K562 (cell line): Measurements from ENCODE around the gene MLH1. TPM values are rescaled to one million over a fixed set of nuclear protein-coding genes. Genes with fewer than 3 reads are reported as not detected.

Source experiments
- BCLAF1 ChIP-seq, 2 experiments: fragments of 450-650 bp in 1 of 2; IDR thresholded peaks; 2 replicates each; pipeline ENCODE4 v1.6.1; 2011 to 2017; ENCODE audit warnings: low read depth in 2 of 2, antibody characterized with exemption in 1 of 2, borderline replicate concordance in 1 of 2, low read length in 1 of 2, mild to moderate bottlenecking in 1 of 2, mixed read lengths in 1 of 2; ENCODE audit not compliant: control insufficient read depth in 1 of 2
- BCOR ChIP-seq: fragments of 450-650 bp; IDR thresholded peaks from 2 replicates; pipeline ENCODE4 v1.6.1; 2016
- CTCF ChIP-seq, 3 experiments: IDR thresholded peaks in 2 of 3; conservative IDR thresholded peaks in 1 of 3; 2 replicates each; pipeline ENCODE4 v1.5.1; 2011 to 2012; ENCODE audit warnings: low read length in 3 of 3, mild to moderate bottlenecking in 3 of 3, control low read depth in 2 of 3, improper control_type of control experiment in 1 of 3, inconsistent platforms in 1 of 3, low read depth in 1 of 3, mixed read lengths in 1 of 3, moderate library complexity in 1 of 3; ENCODE audit not compliant: insufficient read depth in 2 of 3
- ERF ChIP-seq: fragments of 450-650 bp; formaldehyde crosslinking; IDR thresholded peaks from 2 replicates; pipeline ENCODE4 v1.4.0; 2020; ENCODE audit warnings: mild to moderate bottlenecking, mixed read lengths
- HLTF ChIP-seq: fragments of 450-650 bp; IDR thresholded peaks from 2 replicates; pipeline ENCODE4 v1.6.1; 2016
- KDM2B ChIP-seq: fragments of 250-450 bp; sonication (Bioruptor Pico); IDR thresholded peaks from 2 replicates; pipeline ENCODE4 v1.8.0; 2021; ENCODE audit warnings: mild to moderate bottlenecking, moderate library complexity
- MYC ChIP-seq, 2 experiments: fragments of 250-450 bp in 1 of 2; sonication (Bioruptor Pico) in 1 of 2; IDR thresholded peaks; 2 replicates each; pipeline versions ENCODE4 v1.5.1 to v1.6.1; 2012 to 2021; ENCODE audit warnings: low read depth in 2 of 2, borderline replicate concordance in 1 of 2, improper control_type of control experiment in 1 of 2, low read length in 1 of 2, mild to moderate bottlenecking in 1 of 2, moderate library complexity in 1 of 2
- NR1H2 ChIP-seq: sonication (generic); formaldehyde crosslinking; IDR thresholded peaks from 2 replicates; pipeline ENCODE4 v1.4.0; 2020; ENCODE audit warnings: mild to moderate bottlenecking, missing genetic modification reagents
- NR4A1 ChIP-seq, 2 experiments: fragments of 250-450 bp in 1 of 2; fragments of 450-650 bp in 1 of 2; sonication (Bioruptor Pico) in 1 of 2; IDR thresholded peaks; 2 replicates each; pipeline versions ENCODE4 v1.4.0 to v1.6.1; 2016 to 2020; ENCODE audit warnings: mild to moderate bottlenecking in 2 of 2, missing compliant biosample characterization in 1 of 2, missing genetic modification characterization in 1 of 2, moderate library complexity in 1 of 2
- PCBP1 ChIP-seq: fragments of 200-400 bp; formaldehyde crosslinking; IDR thresholded peaks from 2 replicates; pipeline ENCODE4 v1.6.1; 2018; ENCODE audit warnings: mild to moderate bottlenecking, low read depth, low read length; ENCODE audit not compliant: poor library complexity, severe bottlenecking
- PHF20 ChIP-seq: fragments of 450-650 bp; IDR thresholded peaks from 2 replicates; pipeline ENCODE4 v1.6.1; 2018; ENCODE audit not compliant: partially characterized antibody
- TAL1 ChIP-seq: fragments of 450-650 bp; IDR thresholded peaks from 2 replicates; pipeline ENCODE4 v1.6.1; 2016; ENCODE audit warnings: mild to moderate bottlenecking
- VEZF1 ChIP-seq: fragments of 200-800 bp; sonication (Bioruptor generic); IDR thresholded peaks from 2 replicates; pipeline ENCODE4 v1.6.1; 2017; ENCODE audit warnings: missing genetic modification characterization, missing compliant biosample characterization
- ZBTB2 ChIP-seq: fragments of 450-650 bp; IDR thresholded peaks from 2 replicates; pipeline ENCODE4 v1.6.1; 2016; ENCODE audit warnings: antibody characterized with exemption
- ZNF146 ChIP-seq: IDR thresholded peaks from one replicate; pipeline ENCODE4 v1.6.1; 2018; ENCODE audit warnings: missing compliant biosample characterization; ENCODE audit not compliant: unreplicated experiment
- ZNF174 ChIP-seq: fragments of 250-450 bp; sonication (Bioruptor Pico); IDR thresholded peaks from 2 replicates; pipeline ENCODE4 v1.4.0; 2020; ENCODE audit warnings: mild to moderate bottlenecking
- ZNF511 ChIP-seq: sonication (generic); formaldehyde crosslinking; IDR thresholded peaks from 2 replicates; pipeline ENCODE4 v1.8.0; 2022; ENCODE audit warnings: mild to moderate bottlenecking, missing genetic modification reagents
- ZNF76 ChIP-seq: fragments of 250-450 bp; sonication (Bioruptor Pico); IDR thresholded peaks from 2 replicates; pipeline ENCODE4 v1.4.0; 2020; ENCODE audit warnings: mild to moderate bottlenecking, moderate library complexity, borderline replicate concordance
- polyA plus RNA-seq, 8 experiments: library from polyadenylated mRNA; depleted of rRNA in 4 of 8; stranded (reverse) in 5 of 8; unstranded in 3 of 8; fragments of >200 nt; fragmentation: Nextera tagmentation in 2 of 8; fragmentation: Illumina TruSeq in 1 of 8; extraction: Ambion mirVana in 2 of 8; extraction: Trizol in 1 of 8; gene quantifications; 2 replicates each; pipeline versions ENCODE4 v1.2.1 to v1.2.3, GENCODE V29; 2011 to 2014; ENCODE audit warnings: inconsistent platforms in 1 of 8, missing spikeins in 1 of 8
- total RNA-seq, 7 experiments: library from RNA; depleted of rRNA in 6 of 7; stranded (reverse); fragments of >200 nt in 6 of 7; fragmentation: Illumina TruSeq in 2 of 7; extraction: Trizol in 2 of 7; gene quantifications; 2 replicates each; pipeline versions ENCODE4 v1.2.1 to v1.2.3, GENCODE V29; 2011 to 2021; ENCODE audit warnings: low replicate concordance in 1 of 7

MLH1 gene
- total and polyA plus RNA-seq, 9 of the 15 experiments (the other 6 are each of a cell fraction or from before 2014, with no cell fraction given): 76.4 to 155 (median 117) TPM

- TF ChIP-seq MYC (IDR thresholded peaks at IDR 0.05; ENCODE audit: low read depth, low read length) (no peak), MYC (CRISPR knock-in tag; IDR thresholded peaks at IDR 0.05; ENCODE audit: borderline replicate concordance, low read depth) (no peak), NR4A1 (CRISPR knock-in tag; IDR thresholded peaks at IDR 0.05) (no peak), NR4A1 (tag; IDR thresholded peaks at IDR 0.05) (no peak), HLTF (no peak), KDM2B (no peak), CTCF (IDR thresholded peaks at IDR 0.05 in 2 of 3, conservative IDR thresholded peaks at IDR 0.05 in 1 of 3; ENCODE audit: insufficient read depth in 2 of 3, low read depth in 1 of 3, low read length in 3 of 3) (peak; percentile 69 to 81 (median 72)), PHF20 (peak; percentile 23), ZNF76 (no peak), ERF (no peak), NR1H2 (CRISPR knock-in tag) (no peak), ZNF174 (CRISPR knock-in tag) (no peak), ZBTB2 (0 out of 2 replicates have a peak, but pooled peaks have one; percentile 28), PCBP1 (no peak), BCLAF1 (IDR thresholded peaks at IDR 0.05; ENCODE audit: borderline replicate concordance in 1 of 2, control insufficient read depth in 1 of 2, low read depth in 2 of 2, low read length in 1 of 2) (no peak), TAL1 (no peak), ZNF146 (CRISPR knock-in tag) (no peak), VEZF1 (CRISPR knock-in tag) (peak; percentile 45), BCOR (no peak), ZNF511 (CRISPR knock-in tag) (0 out of 2 replicates have a peak, but pooled peaks have one; percentile 31)
These were observed 36.3 kb upstream of the MLH1 start (continued) for GRCh38 chr3:36957063-36957462.
